ENCODE measurements around the gene SEMA6A. TPM values are rescaled to one million over a fixed set of nuclear protein-coding genes. Genes with fewer than 3 reads are reported as not detected.

SEMA6A gene
- total and polyA plus RNA-seq, 7 donors = 1.1 to 7.6 (median 3.1) TPM

DNA sequence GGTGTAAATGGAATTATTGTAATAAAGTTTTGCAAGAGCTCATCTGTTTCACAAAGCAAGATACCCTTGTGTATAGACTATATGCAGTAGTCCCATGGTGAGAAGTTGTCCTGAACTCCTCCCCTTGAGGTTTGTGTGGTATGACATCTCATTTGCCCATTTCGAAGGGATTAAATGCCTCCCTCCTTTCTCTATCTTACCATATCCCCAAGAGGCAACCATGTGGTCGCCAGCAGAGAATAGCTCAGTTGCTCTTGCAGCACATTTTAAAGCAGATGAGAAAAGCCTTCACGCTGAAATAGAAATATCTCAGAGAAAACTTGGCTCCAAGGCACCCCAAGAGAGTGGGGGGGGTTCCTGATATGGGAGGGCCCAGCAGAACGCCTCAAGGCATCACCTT lies 4.6 kb downstream of the SEMA6A start:
- TF ChIP-seq, protein P1, sequence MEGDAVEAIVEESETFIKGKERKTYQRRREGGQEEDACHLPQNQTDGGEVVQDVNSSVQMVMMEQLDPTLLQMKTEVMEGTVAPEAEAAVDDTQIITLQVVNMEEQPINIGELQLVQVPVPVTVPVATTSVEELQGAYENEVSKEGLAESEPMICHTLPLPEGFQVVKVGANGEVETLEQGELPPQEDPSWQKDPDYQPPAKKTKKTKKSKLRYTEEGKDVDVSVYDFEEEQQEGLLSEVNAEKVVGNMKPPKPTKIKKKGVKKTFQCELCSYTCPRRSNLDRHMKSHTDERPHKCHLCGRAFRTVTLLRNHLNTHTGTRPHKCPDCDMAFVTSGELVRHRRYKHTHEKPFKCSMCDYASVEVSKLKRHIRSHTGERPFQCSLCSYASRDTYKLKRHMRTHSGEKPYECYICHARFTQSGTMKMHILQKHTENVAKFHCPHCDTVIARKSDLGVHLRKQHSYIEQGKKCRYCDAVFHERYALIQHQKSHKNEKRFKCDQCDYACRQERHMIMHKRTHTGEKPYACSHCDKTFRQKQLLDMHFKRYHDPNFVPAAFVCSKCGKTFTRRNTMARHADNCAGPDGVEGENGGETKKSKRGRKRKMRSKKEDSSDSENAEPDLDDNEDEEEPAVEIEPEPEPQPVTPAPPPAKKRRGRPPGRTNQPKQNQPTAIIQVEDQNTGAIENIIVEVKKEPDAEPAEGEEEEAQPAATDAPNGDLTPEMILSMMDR (IDR thresholded peaks at IDR 0.05) = no peak
- Histone ChIP-seq H3K27ac (no peak overlapping the region), H3K4me3 (no peak overlapping the region), H3K36me3 (ENCODE audit: insufficient read depth in 1 of 2, low read depth in 1 of 2) (no peaks in the 10 kb centered on the region), H3K4me1 (peaks cover 11% of the 10 kb centered on the region), H3K9me3 (no peaks in the 10 kb centered on the region), H3K27me3 (ENCODE audit: insufficient read depth in 3 of 3, low read length in 2 of 3) (peaks cover 0 to 36% (median 14%) of the 10 kb centered on the region in 3 donors)
- ATAC-seq (no peak), DNase-seq (no peak)
- intact Hi-C loops (cut with DNase I) = loop anchor here in 1 of 2 donors (2.0 to 10.0 kb wide), 2 partner anchors 379 to 435 kb away; no protein-coding TSS in a partner anchor
- WGBS, 3 donors = 39 to 70% (median 48%) methylated on average over 4 of the region's 4 CpGs

DNA sequence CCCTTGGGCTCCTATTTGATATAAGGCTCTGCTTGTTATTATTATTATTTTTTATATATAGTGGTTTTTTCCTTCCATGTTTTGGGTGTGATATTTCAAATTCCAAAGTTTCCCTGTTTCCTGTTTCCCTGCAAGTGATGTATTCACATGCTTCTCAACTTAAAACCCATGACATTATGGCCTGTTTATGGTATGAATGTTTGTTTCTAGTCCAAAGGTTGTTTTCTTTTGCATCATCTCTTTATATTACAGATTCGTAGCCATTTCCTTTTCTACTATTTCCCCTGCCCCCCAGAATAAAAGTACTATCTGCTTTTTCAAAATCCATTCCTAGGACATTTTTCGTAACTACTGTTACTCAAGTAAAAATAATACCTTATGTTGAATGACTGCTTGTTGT lies 7.5 kb downstream of the SEMA6A start:
- Histone ChIP-seq H3K9me3 (no peaks in the 10 kb centered on the region), H3K4me3 (no peak overlapping the region), H3K27me3 (ENCODE audit: insufficient read depth in 3 of 3, low read length in 2 of 3) (peaks cover 0 to 18% (median 0%) of the 10 kb centered on the region in 3 donors), H3K4me1 (peaks cover 18% of the 10 kb centered on the region), H3K36me3 (ENCODE audit: insufficient read depth in 1 of 2, low read depth in 1 of 2) (no peaks in the 10 kb centered on the region), H3K27ac (no peak overlapping the region)
- DNase-seq (no peak), ATAC-seq (no peak)
- TF ChIP-seq, protein P1 (IDR thresholded peaks at IDR 0.05) = no peak
- intact Hi-C loops (cut with DNase I) = no loop called here
- WGBS, 3 donors = 67 to 90% (median 90%) methylated on average over 2 of the region's 2 CpGs

DNA sequence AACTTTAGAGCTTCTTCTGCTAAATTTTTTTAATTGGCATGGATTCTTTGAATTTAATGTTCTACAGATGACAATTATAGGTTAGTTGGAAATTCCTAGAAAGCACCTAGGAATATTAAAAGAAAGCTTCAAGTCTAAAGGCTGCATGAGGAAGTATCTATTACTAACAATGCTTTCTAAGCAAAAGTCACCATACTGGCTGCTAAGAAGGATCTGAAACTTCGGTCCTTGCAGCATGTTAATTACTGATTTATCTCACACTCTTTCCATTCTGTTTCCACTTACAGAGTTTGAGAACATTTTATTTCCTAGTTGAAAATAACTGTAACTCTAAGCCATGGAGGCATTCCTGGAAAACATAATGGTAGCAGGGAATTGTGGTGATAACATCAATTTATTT lies 8.4 kb downstream of the SEMA6A start:
- 32 to 63% (median 47%) methylated on average over 1 of the region's 1 CpG for WGBS, 3 donors
- Histone ChIP-seq H3K36me3 (ENCODE audit: insufficient read depth in 1 of 2, low read depth in 1 of 2) (no peaks in the 10 kb centered on the region), H3K4me3 (no peak overlapping the region), H3K9me3 (no peaks in the 10 kb centered on the region), H3K27ac (no peak overlapping the region), H3K4me1 (peaks cover 12% of the 10 kb centered on the region), H3K27me3 (ENCODE audit: insufficient read depth in 3 of 3, low read length in 2 of 3) (peaks cover 0 to 12% (median 0%) of the 10 kb centered on the region in 3 donors)
- no peak for ATAC-seq
- intact Hi-C loops (cut with DNase I) = no loop called here
- DNase-seq = no peak
- TF ChIP-seq, protein P1 (IDR thresholded peaks at IDR 0.05) = no peak

DNA sequence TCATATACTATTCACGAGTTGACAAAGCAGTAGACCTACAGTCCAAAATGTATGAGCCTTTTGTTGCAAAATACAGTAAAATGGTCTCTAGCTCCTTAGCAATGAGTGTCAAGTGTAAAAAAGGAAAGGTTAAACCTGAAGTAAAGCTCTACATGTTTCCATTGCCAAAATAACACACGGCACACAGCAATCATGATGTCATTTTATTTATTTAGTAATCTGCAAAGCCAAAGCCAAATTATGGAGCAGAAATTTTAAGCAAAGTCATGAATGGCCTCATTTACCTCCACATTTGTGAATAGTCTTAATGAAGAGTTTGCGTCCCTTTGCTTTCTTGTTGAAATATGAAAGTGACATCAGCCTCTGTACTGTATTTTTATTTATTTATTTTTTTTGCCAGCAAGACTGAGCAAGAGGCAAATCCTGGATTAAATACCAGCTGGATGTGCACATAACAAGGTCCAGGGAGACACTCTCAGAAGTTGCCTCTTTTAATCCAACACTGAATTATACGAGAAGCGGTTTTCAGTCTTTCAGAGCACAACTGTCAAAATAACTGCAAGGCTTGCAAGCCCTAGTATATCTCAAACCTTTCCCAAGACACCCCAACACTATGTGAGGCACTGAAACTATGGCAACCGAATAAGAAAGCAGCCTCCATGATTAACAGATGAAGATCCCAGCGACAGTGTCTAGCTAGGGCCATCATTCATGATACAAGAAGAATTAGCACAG lies 9.7 kb downstream of the SEMA6A start:
- Histone ChIP-seq H3K4me3 (peak overlapping the region; percentile 27), H3K36me3 (ENCODE audit: insufficient read depth in 1 of 2, low read depth in 1 of 2) (no peaks in the 10 kb centered on the region), H3K27me3 (ENCODE audit: insufficient read depth in 3 of 3, low read length in 2 of 3) (peaks cover 0 to 6% (median 0%) of the 10 kb centered on the region in 3 donors), H3K4me1 (peaks cover 16% of the 10 kb centered on the region), H3K9me3 (no peaks in the 10 kb centered on the region), H3K27ac (peak overlapping the region; percentile 26)
- intact Hi-C loops (cut with DNase I) = no loop called here
- 36 to 49% (median 48%) methylated on average over 7 of the region's 7 CpGs for WGBS, 3 donors
- TF ChIP-seq, protein P1 (IDR thresholded peaks at IDR 0.05) = no peak
- ATAC-seq (peak in 2 of 4 donors; percentile 61 to 74), DNase-seq (no peak)
